ENCODE results near the gene RELL2.
"Not testable (repeated sequence)": the region's sequence is repeated elsewhere in the genome, so short reads cannot be mapped to it uniquely, and the experiment has no call there.

DNA sequence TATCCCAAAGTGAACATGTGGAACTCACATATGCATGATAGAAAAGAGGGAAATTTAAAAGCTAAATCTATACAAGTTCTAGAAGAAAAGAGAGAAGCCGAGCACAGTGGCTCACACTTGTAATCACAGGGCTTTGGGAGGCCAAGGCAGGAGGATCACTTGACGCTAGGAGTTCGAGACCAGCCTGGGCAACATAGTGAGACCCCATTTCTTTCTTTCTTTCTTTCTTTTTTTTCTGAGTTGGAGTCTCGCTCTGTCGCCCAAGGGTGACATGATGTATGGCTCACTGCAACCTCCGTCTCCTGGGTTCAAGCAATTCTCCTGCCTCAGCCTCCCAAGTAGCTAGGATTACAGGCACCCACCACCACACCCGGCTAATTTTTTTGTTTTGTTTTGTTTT is 26.9 kb upstream of the RELL2 start:
- TF ChIP-seq, protein P1, sequence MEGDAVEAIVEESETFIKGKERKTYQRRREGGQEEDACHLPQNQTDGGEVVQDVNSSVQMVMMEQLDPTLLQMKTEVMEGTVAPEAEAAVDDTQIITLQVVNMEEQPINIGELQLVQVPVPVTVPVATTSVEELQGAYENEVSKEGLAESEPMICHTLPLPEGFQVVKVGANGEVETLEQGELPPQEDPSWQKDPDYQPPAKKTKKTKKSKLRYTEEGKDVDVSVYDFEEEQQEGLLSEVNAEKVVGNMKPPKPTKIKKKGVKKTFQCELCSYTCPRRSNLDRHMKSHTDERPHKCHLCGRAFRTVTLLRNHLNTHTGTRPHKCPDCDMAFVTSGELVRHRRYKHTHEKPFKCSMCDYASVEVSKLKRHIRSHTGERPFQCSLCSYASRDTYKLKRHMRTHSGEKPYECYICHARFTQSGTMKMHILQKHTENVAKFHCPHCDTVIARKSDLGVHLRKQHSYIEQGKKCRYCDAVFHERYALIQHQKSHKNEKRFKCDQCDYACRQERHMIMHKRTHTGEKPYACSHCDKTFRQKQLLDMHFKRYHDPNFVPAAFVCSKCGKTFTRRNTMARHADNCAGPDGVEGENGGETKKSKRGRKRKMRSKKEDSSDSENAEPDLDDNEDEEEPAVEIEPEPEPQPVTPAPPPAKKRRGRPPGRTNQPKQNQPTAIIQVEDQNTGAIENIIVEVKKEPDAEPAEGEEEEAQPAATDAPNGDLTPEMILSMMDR (IDR thresholded peaks at IDR 0.05), result not testable (repeated sequence)
- TF ChIP-seq POLR2A (IDR thresholded peaks at IDR 0.05), result not testable (repeated sequence)
